Stimulated activated CD4-positive, alpha-beta T cell treated with anti-CD3 and anti-CD28 coated beads, Interleukin-4, amount 100 ng/mL, for 1 hour (primary cell): ENCODE measurements around the gene PDE4D.
"Not testable (repeated sequence)": the region's sequence is repeated elsewhere in the genome, so short reads cannot be mapped to it uniquely, and the experiment has no call there.

Source experiments
- DNase-seq: peaks from one replicate; pipeline ENCODE4 v3.0.0-alpha.2; 2020

The PDE4D gene

DNA sequence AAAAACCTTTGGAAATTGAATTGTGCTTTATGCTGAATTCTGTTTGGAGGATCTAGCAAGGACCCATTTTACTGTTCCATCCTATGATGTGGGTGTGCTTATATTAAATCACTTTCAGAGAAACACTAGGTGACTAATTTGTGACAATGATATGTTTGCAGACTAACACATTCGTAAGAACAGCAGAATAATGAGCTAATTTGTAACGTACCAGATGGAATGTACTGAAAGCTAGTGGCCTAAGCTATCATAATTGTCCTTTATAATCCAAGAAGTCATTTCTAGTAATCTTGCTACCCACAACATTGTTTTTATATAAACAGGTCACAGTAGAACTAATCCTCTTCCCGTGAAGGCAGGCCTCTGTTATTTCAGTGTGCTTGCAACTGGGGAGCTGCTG, 292.5 kb downstream of the PDE4D start:
- DNase-seq = no peak

DNA sequence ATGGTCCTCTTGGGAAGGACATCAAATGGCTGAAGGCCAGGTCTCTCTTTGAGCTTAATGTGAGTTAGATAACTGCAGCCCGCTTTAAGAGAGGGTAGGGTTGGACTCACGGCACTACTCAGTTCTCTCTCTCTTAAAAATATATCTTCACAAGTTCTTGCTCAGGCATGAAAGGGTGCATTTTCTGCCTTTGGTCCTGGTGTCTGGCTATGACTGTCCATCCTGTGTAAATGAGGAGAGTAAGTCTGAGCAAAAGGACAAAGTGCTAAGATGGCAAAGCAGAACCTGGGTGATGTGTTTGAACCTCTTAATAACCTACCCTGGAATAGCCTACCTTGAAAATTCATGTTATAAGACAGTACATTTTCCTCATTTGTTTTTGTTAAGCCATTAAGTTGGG, 293.4 kb downstream of the PDE4D start:
- no peak for DNase-seq

DNA sequence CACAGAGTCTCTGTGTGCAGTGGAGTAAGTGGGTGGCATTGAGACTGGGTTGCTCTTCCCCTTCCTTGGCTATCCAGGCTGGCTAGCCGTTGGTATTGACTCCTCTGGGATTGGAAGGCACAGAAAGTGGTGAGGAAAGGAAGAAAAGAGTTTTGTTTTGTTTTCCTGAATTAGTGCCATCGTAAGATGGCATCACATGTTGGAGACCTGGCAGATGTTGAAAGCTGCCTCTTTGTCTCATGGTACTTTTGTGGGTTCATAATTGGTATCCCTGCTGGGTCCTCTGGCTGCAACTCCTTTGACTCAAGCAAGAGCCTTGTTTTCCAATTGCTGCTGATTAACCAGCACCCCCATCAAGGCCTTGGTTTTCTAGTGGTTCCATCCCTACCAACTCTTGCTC, 293.8 kb downstream of the PDE4D start:
- no peak for DNase-seq

DNA sequence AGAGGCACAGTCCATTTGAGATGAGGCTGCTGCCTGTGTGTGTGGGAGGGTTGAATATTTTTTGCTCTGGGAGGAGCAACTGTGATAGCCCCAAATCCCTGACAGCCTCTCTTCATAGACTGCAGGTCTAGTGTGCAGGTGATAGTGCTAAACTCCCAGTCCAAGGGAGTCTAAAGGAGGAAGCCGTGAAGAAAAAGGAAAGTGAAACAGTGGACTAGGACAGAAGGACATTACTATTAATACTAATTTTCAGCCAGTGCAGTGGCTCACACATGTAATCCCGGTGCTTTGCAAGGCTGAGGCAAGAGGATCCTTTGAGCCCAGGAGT, 295.0 kb downstream of the PDE4D start:
- no peak for DNase-seq

DNA sequence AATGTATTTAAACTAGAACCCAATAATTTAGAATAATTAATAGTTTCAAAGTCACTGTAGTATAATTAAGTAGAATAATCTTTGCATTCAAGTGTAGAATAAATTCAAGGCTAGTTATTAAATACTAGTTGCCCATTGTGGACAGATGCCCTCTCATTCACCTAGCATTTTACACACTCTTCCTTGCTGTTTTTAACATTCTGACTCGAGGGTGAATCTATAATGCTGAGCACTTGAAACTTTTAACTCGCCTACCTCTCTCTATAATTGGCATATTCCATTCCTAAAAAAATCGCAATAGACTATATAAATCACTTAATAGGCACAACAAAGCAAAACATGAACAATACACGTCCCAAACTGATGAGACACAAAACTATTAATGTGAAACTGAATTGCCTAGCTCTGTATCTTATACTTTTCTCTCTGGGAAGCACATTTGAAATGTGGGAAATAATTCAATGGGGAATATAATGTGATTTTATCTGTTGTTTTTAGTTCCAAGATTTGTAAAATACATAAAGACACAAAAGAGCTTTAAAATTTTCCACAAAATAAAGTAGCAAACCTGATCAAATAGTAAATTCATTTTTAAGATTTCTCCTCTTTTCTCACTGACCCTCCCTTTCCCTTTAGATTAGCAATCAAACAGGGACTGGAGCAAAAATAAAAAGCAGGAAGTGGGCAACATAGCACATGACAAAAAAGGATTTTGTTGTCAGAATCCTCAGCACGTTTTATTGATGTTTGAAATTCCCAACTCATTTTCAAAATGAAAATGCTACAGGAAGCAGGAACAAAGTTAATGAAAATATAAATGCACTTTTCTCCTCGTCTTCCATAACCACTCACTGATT, 295.6 kb downstream of the PDE4D start:
- DNase-seq = no peak

DNA sequence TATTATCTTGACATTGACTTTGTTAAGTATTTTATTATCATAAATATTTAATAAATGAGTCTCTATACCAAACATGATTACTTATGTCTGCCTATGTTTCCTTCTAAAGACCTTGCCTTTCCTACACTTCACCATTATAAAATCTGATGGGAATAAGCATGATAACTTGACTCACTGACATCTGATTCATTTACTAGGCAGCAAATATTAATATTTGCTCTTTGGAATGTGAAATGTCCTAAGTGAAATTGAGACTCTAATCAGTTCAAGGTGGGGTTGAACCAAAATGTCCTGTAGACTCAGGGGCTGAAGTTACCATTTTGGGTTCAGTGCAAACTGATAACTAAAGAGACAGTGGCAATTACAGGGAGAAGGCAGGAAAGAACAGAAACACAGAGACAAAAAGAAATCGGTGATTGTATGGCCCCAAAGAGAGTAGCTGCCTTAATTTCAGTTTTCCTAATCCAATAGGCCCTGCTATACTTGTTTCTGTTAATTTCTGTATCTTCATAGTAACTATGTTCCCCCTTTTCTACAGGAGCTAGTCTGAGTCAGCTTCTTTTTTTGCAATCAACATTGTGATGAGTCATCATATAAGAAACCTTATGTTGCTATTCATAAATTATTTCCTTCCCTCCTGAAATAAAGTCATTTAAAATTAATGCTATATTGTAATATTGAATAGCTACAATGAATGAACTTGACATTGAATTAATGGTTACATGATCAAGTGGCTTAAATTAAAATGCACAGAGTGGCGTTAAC, 296.8 kb downstream of the PDE4D start:
- no peak for DNase-seq

DNA sequence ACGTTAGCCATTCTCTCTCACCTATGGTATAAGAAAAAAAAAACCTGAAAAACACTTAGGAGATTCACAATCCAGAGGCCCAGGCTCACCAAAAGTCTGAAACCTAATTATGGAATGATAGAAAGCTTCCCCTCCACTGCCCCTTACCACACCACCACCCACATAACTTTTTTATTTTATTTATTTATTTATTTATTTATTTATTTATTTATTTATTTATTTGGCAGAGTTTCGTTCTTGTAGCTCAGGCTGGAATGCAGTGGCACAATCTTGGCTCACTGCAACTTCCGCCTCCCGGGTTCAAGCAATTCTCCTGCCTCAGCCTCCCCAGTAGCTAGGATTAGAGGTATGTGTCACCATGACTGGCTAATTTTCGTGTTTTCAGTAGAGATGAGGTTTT, 299.4 kb downstream of the PDE4D start:
- DNase-seq = not testable (repeated sequence)

DNA sequence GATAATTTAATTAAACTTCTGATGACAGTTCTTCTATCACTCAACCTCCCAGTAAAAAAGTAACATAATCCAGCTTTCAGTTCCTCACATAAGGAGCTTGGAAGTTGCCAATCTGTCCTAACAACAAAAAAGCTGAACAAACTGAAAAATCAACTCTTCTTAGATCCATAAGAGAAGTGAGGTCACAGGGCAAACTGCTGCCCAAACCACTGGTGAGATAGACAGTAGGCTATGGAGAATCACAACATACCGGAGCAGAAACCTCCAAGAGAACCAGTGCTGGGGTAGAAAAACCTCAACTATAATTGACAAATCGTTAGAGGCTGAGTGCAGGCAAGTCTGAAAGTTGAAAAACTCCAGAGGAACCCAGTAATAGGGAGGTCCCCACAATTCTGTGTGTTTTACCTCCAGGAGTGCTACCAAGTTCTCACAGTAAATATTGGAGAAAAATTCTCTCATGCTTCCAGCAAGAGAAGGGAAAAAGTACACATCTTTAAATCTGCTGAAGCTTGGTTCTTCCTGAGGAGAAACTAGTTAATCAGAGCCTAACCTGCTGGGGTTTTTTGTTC, 300.0 kb downstream of the PDE4D start:
- DNase-seq = no peak

DNA sequence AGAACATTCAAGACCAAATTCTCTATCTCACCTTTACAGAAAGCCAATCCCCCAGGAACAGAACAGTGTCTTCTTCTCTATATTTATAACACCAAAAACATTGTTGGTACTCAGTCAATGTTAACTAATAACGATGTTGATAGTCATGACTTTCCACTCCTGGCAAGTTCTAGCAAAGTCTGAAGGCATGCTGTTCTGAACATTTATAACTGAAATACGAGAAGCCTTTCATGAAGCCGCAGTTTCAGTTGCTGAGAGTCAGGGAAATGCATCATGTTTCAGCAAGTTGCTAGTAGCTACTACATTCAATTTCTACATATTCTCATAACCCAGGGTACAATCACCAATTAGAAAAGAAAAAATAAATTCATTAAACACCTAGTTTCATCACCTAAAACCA, 301.4 kb downstream of the PDE4D start:
- no peak for DNase-seq

DNA sequence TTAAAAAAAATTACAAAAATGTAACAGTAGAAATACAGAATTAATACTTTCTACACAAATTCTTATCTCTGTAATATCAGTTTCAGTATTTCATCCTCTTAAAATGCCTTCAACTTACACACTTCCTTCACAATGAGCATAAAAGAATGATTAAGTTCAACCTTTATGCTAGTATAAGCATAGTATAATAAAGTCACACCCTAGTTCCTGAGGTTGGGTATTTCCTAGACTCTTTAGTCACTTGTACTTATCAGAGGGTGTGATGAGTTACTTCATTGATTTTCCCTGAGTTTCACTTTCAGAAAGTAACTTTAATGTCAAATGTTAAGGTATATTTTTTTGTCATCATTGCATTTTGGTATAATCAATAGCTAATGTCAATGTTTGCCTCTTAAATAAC, 302.4 kb downstream of the PDE4D start:
- no peak for DNase-seq

DNA sequence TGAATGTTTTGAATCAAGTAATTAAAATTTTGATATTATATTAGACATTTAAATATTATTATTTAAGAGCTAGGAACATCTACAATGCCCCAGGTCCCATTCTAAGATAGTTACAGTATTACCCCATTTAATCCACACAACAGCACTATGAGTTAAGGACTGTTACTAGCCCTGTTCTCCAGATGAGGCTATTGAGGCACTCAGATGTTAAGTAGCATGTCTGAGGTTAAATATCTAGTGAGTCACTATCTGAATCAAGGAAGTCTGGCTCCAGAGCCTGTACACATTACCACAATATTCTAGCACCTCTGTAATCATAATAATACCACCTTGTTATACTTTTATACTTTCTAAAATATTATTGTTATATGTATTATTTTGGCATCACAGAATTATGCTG, 304.6 kb downstream of the PDE4D start:
- DNase-seq = no peak

DNA sequence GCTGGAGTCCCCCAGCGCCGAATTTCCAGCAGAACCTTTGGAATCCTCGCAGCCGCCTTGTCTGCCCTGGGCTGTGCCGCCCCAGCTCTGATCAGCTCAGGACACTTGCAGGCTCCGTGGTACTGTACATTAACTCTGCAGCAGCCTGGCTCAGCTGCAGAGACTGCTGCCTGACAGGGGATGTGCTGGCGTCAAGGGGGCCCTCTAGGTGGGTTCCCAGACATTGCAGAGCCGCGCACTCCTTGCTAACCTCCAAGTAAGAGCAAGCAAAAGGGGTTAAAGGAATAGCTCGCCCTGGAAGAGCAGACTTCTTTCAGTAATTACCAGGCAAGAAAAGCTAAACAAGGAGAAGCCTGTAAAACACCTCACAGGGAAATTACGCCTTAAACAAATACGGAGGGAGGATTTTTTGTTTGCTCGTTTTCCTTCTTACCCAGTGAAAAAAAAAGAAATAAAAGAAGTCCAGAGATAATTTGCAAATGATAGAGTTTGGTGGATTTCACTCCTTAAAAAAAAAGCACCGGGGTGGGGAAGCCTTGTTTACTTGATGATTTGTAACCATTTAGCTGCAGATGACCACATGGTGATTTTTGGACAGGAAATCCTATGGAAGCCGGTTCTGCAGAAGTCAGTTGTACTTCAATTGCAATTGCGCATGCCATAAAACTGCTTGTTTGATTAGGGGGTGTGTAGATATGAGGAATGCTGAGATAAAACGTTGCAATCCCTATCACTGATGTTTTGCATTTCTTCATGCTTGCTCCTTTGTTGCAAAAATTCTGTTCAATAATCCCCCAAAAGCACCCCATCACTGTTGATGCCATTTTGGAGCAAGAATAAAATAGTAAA, 305.8 kb downstream of the PDE4D start:
- no peak for DNase-seq

DNA sequence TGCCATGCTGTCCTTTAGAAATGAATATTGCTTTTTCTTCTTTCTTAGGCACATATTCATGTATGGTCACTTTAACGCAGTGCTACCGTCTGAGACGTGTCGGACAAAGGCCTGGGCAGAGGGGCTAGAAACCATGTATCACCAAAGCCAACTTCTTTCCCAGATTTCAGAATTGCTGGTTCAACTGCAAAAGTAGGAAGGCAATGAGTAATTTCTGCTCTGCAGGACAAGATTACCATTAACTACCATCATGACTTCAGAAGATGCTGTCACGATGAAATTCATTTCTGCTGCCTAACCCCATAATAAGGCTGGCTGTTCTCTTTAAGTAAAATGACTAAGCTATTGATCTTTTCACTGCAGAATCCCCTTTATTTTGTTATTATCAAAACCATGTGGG, 306.7 kb downstream of the PDE4D start:
- DNase-seq = no peak

DNA sequence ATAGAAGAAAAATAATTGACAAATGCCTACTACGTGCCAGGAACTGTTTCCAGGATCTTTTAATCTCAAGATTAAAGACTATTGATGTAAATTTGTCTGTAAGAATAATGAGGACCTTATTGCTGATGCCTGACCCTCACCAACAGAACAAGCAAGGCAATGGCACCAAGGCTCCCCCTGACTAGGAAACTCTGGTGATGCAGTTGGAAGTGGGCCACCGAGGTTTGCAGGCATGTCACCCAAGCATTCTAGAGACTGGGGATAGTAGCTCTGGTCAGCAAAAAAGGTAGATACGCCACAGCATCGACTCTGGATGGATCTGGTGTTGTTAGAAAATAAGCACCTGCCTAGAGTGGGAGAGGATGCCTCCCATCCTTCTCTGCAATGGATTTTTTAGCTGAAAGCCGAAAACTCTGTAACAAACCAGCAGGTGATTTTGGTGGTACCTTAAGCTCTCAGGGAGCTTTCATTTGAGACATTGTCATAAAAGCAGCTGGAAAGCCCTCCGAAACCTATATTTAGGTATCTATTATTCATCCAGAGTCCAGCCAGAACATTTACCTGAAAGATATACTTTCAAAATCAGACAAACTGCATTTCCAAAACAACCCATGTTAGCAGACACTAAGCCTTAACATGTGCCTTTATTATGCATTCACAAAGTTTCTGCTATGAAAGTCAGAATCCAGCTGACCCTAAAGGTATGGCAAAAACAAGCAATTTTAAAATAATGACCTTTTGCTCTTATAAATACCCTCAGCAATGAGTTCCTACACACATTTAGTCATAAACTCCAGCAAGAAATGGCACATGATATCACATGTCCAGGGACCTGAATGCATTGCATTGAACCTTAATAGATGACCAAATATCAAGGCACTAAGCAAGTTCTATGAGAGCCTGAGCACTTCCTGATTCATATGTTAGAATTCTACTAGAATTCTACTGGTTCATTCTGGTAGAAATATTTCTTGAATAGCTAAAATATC, 308.4 kb downstream of the PDE4D start:
- no peak for DNase-seq

DNA sequence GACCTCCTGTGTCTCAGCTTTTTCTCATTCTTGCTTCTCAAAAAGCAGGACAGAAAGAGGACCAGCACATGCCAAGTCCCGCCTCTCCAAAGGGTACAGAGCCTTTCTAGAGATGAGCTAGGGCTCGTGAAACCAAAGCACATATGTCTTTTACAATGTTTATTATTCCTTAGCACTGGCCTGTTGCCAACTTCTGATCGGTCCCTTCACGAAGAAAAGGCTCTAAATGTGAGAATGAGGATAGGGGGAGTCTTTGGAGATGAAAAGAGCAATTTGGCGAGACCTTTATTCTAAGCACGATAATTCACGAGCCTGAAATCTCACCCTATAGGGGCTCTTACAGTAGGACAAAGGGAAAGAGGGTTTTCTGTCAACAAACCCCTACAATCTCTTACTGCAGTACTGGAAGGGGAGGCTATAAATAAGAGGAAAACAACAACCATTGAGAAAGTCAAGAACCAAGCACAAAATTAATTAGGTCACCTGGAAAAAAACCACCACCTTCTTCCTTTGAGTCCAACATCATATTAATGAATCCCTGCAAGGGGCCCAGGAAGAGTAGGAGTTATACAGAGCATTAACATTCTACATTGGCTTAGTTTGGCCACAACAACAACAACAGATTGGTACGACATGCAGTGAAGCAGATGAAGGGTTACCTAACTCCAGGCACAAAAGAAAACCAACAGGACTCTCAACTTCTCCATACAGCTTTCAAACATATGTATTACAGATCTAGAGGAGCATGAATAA, 309.5 kb downstream of the PDE4D start:
- no peak for DNase-seq

DNA sequence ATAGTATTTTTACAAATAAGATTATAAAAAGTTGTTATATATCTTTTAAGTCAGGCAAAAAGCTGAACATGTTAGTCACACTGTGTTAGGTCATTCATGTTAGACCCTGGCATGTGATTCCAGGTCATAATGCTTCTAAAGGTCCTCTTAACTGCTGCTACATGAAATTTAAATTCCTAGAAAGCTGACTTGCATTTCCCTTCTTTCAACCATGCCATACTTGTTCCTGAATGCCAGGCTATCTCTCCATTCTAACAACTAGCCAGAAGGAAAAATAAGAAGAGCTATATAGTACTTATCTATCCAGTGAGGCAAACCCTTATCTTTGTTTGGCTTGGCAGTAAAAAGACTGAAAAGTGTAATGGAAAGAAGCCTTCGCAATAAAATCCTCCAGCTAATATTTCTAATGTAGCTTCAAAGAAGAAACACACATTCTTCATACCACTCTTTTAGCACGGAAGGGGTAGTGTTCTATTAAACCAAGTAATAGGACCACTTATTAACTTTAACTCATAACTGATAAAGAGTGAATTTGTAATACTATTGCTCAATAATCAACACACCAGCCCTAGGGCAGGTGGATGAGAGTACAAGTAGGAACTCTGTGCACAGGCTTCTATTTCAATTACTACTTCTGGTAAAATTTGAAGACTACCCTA, 310.2 kb downstream of the PDE4D start:
- no peak for DNase-seq

DNA sequence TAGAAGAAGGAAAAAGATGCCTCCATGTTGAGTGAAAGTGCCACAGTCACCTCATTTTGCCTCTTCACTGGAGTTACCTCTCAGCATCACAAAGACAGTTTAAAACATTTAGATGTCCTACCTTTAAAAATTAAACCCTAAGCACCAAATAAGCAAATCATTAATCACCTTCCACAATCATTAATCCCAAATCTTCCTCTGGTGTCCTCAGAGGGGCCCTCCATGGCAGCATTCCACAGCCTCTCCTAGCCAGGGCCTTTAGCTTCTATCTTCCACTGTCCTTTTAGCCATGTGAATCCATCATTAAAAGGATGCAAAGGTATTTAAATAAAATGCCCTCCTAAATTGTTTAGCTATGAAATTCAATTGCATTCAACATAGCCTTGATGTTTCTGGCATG, 310.8 kb downstream of the PDE4D start:
- DNase-seq = no peak

DNA sequence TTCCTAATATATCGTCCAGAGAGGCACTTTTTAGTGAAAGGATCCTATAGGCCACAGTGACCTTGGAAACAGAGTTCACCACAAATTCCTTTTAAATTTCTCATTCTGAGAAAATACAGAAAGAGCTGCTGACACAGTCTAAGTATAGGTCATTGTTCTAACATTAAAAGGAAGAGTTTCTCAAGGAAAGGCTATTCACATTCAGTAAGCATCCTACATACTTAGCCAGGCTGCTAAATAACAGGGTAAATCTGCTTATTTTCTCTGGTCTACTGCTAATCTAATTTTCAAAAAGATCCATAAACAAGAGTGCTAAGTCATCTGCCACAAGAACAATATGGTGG, 313.7 kb downstream of the PDE4D start:
- DNase-seq = no peak

DNA sequence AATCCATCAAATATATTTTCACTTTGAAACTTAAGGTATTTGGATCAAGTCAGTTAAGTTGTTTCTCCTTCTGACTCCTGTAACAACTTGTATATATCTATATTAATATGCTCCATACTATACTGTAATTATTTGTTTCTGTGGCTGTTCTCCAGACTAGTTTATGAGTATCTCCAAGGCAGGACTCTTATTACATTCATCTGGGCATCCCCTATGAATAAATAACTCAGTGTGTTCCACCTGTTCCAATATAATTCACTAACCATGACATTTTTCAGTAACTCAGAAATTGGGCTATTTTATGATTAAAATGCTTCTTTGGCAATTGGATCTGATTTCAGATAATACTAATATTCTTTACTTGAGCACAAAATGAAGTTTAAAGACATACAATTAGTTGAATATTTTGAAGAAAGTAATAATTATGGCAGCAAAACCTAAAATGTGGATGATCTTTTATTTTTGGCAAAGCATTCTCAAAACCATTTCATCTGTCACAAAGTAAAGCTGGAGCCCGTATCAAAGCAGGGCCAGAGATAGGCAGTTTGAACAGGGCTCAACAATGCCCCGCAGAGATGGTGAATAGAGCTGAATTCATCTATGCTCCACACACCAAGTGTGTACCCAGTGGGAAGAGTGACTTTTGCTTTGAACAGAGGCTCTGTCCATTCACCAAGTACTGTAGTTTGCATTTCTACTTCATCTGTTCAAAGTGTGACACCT, 314.3 kb downstream of the PDE4D start:
- no peak for DNase-seq

DNA sequence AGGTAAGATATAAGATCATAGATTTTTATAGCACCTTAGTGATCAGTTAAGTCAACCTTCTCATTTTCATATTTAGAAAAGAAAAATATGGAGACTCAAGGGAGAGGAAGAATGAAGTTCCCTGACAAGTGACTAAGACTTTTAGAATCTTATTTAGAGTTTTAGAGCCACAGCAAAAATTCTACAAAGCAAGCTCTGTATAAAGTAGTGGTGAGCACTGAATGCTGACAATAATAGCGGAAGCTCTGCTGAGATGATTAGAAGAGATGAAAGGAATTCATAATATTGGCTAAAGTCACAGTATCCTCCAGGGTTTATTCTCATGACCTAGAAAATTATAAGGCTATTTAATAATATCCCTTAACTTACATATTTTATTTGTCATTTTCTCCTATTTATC, 316.0 kb downstream of the PDE4D start:
- DNase-seq = no peak
